Activated CD4-positive, alpha-beta T cell treated with anti-CD3 and anti-CD28 coated beads, Interleukin-2, amount 50 U/mL, for 48 hours (primary cell): ENCODE measurements around the gene OSBP2.
"Not testable (repeated sequence)": the region's sequence is repeated elsewhere in the genome, so short reads cannot be mapped to it uniquely, and the experiment has no call there.

ENCODE experiments used
- DNase-seq, 2 experiments: peaks; one replicate each; pipeline ENCODE4 v3.0.0-alpha.2; 2020

The OSBP2 gene

DNA sequence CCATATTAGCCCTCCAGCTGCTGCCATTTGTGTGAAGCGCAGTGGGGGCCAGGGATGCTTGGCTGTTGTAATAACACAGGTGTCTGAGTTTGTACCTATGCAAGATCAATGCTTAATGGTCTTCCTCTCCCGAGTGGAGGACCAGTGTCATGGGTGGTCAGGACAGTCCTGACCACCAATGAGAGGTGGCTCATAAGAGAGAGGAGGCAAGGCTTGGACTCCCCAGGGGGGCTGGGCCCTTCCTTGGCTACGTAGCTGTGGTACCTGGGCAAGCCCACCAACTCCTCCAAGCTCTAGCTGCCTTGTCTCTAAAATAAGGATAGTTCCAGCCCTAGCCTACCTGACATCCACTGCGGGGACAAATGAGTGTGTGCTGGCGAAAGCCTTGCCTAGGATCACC, 79.2 kb downstream of the OSBP2 start:
- DNase-seq, result no peak

- DNase-seq, result no peak
Observed at GRCh38 chr22:30774566-30774965, 79.9 kb downstream of the OSBP2 start.

GRCh38 chr22:30776476-30776875, 81.8 kb downstream of the OSBP2 start:
- DNase-seq, result no peak

DNA sequence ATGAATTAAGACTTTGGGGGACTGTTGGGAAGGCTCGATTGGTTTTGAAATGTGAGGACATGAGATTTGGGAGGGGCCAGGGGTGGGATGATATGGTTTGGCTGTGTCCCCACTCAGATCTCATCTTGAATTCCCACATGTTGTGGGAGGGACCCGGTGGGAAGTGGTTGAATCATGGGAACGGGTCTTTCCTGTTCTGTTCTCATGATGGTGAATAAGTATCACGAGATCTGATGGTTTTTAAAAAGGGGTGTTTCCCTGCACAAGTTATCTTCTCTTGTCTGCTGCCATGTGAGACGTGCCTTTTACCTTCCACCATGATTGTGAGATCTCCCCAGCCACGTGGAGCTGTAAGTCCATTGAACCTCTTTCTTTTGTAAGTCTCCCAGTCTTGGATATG, 82.5 kb downstream of the OSBP2 start:
- DNase-seq, result not testable (repeated sequence)

GRCh38 chr22:30777587-30777986, 82.9 kb downstream of the OSBP2 start:
- DNase-seq, result no peak

DNA sequence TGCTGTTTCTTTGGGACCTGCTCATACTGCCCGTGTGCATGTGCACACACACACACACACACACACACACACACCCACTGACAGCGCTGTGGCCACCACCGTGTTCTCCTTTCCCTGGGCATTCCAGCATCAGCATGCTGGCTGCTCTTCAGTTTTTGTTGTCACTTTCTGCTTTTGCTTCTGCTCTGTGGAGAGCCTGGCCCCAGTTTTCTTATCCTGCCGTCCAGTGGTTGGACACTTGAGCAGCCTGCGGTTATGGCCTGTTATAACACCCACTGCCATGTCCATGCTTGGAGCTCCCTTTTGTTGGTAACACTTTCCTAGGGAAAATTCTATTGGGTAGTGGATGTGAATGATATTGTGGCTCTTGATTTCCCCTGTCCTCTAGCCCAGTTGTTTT, 83.6 kb downstream of the OSBP2 start:
- no peak for DNase-seq

DNA sequence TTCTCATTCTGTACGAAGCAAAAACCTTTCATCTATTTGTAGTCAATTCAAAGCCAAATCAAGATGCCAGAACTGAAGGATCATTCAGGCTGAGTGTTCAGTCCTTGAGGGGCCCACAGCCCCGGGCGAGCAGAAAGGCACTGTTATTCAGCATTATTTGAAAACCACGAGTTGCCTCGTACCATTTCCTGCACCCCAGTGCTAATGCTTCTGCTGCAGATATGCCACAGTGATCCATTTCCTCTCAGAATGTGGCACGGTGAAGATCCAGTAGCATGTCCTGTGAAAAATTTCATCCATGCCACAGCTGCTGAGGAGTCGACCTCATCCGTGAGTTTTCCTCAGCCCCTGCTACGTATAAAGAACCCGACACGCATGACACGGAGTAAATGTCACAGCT, 85.4 kb downstream of the OSBP2 start:
- DNase-seq, result no peak

DNA sequence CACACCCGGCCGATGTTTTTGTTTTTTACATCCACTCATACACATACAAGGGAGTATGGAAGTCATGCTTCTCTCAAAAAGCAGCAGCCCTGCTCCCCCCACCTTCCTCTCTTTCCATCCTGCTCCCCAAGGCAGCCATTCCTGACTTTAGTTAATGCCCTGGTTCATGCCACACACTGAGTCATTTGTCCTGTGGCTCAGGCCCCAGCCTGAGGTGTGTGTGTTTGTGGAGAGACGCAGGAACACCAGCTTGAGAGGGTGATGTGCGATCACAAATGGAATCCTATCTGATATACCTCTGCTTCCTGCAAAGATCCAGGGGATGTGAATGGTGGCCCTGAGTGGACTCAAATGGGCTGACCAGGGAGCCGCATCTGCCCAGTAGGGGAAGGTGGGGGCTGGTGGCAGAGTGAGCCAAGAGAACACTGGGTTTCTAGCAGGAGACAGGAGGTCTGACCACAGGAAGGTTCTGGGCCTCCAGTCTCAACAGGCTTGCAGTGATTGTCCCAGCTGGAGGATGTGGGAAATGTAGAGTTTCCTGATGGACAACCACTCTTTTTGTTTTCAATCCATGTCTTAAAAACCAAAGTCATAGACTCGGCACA, 86.7 kb downstream of the OSBP2 start:
- DNase-seq, result no peak

GRCh38 chr22:30782613-30783012, 87.9 kb downstream of the OSBP2 start:
- DNase-seq, result no peak

- DNase-seq, result no peak
Observed at GRCh38 chr22:30783021-30783420, 88.3 kb downstream of the OSBP2 start.

DNA sequence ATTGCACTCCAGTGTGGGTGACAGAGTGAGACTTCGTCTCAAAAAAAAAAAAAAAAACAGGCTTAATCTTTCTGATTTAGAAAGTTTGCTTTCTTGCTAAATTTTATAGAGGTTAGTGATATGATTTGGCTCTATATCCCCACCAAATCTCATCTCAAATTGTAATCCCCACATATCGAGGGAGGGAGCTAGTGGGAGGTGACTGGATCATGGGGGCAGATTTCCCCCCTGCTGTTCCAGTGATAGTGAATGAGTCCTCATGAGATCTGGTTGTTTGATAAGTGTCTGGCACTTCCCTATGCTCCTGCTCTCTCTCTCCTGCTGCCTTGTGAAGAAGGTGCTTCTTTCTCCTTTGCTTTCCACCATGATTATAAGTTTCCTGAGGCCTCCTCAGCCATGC, 90.9 kb downstream of the OSBP2 start:
- no peak for DNase-seq

DNA sequence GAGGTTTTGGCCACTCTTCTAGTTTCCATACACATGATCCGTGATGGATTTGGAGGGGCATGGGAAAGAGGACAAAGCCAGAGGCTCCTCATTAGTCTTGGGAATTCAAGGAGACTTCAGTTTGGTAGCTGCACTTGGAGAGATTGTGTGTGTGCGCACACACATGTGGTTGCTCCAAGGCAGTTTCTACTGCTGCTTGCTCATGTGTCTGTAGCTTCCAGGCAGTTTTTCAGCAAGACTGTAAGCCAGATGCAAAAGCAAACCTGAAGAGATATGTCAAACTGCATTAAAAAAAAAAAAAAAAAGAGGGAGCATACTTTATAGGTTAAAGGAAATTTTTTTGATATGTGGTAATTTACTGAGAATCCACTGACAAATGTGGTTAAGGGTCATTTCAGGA, 95.7 kb downstream of the OSBP2 start:
- DNase-seq, result no peak

DNA sequence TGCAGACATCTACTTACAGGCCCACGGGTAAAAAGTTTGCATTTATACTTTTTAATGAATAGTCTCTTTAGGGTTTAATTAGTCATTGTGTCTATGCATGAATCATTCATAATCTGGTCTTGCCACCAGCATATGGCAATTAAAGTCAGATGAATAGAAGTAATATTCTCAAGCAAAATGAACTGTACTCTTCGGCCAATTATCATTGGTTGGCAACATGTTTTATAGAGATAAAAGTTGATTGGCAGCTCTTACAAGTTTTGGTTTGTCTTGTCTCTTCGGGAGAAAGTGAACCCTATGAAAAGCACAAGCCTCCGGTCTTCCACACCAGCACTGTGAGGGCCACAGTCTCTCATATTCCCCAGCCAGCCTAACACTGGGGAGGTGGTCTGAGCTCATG, 97.8 kb downstream of the OSBP2 start:
- no peak for DNase-seq

- no peak for DNase-seq
Observed at GRCh38 chr22:30795118-30795517, 100.4 kb downstream of the OSBP2 start.

DNA sequence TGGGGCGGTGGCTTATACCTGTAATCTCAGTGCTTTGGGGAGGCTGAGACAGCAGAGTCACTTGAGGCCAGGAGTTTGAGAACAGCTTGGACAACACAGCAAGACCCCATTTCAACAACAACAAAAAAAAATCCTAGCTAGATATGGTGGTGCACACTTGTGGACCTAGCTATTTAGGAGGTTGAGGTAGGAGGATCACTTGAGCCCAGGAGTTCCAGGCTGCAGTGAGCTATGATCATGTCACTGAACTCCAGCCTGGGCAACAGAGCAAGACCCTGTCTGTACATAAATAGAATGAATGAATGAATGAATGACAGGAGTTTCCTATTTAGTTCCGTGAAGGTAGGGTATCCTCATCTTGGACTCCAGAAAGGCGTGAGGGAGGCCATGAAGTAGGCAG, 107.0 kb downstream of the OSBP2 start:
- no peak for DNase-seq

GRCh38 chr22:30802202-30803166, 107.8 kb downstream of the OSBP2 start:
- DNase-seq, result peak; percentile 73 to 77

DNA sequence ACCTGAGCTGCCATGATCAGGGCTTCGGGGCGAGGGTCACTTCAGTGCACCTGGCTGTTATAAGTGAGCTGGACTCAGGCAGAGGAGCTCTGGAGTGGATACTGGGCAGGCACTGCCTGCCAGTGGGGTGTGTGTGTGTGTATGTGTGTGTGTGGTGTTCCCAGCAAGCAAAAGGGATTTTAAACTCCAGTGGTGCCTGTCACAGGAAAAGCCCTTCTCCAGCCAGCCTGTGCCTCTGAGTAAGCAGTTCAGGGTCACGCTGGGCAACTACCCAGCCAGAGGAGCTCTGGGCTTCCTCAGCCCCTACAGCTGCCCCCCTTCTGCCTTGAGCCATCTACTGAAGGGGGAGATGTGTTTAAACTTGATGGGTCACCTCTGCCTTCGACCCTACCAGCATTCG, 109.0 kb downstream of the OSBP2 start:
- no peak for DNase-seq

DNA sequence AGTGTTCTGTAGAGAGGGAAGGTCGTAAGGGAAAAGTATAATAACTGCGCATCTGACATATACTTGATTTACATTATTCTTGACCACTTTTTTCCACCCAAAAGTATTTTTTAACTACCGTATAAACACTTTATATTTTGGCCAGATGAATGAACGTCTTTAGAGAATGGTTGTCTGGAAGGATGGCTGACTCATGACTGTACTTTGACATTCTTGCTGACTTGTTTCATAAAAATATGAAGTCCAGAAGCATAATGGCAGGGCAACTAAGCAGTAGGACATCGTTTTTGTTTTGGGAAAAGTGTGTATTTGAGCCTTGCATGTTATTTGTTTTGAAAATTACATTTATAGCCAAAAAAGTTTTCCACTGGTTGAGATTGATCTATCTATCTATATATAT, 110.0 kb downstream of the OSBP2 start:
- no peak for DNase-seq

- DNase-seq, result no peak
Observed at GRCh38 chr22:30806391-30806861, 111.8 kb downstream of the OSBP2 start.

DNA sequence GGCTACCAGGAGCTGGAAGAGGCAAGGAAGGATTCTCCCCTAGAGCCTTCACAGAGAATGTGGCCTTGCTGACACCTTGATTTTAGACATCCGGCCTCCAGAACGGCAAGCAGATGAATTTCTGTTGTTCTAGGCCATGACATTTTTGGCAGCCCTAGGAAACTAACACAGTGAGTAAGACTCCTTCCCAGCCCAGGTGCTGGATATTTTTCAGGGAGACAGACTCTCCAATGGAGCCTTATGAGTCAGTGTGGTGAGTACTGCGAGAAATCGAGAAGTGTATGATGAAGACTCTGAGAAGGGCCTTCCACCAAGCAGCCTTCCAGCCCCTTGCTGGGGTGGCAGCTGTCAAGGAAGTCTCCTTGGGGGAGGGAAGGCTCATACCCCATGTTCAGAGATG, 114.4 kb downstream of the OSBP2 start:
- DNase-seq, result no peak

GRCh38 chr22:30810105-30810504, 115.4 kb downstream of the OSBP2 start:
- no peak for DNase-seq

DNA sequence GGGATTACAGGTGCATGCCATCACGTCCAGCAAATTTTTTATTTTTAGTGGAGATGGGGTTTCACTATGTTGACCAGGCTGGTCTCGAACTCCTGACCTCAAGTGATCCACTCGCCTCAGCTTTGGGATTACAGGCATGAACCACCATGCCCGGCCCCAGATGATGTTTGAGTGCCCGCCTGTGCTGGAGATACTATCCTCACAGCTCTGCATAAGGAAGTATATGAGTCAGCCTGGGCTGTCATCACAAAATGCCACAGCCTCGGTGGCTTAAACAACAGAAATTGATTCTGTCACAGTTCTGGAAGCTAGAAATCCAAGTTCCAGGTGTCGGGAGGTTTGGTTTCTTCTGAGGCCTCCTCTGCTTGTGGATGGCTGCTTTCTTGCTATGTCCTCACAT, 119.3 kb downstream of the OSBP2 start:
- no peak for DNase-seq

DNA sequence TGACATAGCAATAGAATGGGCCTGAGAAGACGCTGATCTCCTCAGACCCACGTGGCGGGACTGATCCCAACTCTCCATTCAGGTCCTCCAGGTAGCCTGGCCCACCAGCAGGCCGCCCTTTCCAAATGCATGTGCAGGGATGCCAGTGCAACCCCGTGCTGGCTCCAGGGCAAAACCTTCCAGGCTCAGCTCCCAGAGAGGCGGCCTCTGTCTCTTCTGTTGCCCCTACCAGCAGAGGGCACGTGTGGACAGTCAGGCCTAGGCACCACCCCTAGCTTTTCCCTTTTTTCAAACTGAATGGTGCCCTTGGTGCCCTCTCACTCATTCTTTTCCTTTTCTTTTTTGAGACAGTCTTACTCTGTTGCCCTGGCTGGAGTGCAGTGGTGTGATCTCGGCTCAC, 121.7 kb downstream of the OSBP2 start:
- no peak for DNase-seq

- no peak for DNase-seq
Observed at GRCh38 chr22:30821381-30821780, 126.7 kb downstream of the OSBP2 start.

- no peak for DNase-seq
Observed at GRCh38 chr22:30821863-30822215, 127.2 kb downstream of the OSBP2 start.
